Hematopoietic multipotent progenitor cell treated with erythropoietin and hydrocortisone succinate and interleukin-3 and kit ligand, for 15 days (in vitro differentiated cells): ENCODE measurements around the gene TRIM34.
"Not testable (repeated sequence)": the region's sequence is repeated elsewhere in the genome, so short reads cannot be mapped to it uniquely, and the experiment has no call there.

Experiments used
- DNase-seq: peaks from one replicate; pipeline ENCODE4 v3.0.0-alpha.2; 2015; ENCODE audit warnings: low spot score

The TRIM34 gene, protein sequence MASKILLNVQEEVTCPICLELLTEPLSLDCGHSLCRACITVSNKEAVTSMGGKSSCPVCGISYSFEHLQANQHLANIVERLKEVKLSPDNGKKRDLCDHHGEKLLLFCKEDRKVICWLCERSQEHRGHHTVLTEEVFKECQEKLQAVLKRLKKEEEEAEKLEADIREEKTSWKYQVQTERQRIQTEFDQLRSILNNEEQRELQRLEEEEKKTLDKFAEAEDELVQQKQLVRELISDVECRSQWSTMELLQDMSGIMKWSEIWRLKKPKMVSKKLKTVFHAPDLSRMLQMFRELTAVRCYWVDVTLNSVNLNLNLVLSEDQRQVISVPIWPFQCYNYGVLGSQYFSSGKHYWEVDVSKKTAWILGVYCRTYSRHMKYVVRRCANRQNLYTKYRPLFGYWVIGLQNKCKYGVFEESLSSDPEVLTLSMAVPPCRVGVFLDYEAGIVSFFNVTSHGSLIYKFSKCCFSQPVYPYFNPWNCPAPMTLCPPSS

DNA sequence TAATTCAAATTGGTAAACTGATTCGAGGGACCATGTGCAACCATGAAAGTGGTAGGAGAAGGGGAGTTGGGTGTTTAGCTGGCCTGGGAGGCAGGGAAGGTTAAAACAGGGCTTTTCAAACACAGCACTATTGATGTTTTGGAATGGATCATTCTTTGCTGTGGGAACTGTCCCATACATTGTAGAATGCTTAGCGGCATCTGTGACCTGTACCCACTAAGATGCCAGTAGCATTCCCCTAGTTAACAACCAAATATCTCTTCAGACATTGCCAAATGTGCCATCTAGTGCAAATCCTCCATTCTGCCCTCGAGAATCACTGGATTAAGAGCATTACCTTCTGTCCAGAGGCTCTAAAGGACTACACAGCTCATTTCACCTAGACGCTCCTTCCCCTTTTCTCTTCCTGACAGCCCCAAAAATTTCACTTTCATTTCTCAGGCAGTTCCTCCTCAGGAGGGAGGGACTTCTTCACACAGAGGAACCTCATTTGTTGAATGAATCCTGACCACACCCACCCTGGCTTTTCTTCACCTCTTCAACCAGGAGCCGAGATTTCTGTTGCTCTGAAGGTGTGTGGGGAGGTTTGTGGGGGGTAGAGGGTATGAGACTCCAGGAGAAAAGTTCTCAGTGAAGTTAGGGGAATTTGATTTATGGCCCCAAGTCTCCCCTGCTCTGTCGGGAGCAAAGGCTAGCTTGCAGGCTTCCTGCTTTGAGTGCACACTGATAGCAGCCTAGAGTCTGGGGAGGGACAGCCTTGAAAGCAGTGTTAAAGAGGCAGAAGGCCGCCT, at the start of gene TRIM34:
Gene TRIM34, plus strand, starts transcription at position 513 of the 791 bp plus-strand sequence. CDS start 7,331 bp downstream, outside the sequence.
- DNase-seq = peak; percentile 74

DNA sequence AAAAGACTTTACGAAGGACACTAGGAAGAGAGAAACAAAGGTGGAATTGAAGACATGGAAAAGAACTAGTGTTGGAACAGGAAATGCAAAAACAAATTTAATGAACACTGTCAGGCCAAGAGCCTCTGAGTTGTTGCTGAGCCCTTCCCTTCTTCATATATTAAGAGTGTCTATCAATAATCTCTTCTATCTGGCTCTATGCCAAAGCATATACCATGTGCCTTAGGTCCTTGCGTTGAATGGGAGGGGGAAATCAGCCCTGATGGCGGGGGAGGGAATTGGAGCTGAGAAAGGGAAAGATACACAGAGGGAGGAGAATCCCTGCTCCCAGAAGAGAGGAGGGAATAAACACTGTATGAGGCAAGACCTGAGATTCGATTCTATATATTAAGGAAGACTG, 49.6 kb upstream of the TRIM34 start:
- no peak for DNase-seq

DNA sequence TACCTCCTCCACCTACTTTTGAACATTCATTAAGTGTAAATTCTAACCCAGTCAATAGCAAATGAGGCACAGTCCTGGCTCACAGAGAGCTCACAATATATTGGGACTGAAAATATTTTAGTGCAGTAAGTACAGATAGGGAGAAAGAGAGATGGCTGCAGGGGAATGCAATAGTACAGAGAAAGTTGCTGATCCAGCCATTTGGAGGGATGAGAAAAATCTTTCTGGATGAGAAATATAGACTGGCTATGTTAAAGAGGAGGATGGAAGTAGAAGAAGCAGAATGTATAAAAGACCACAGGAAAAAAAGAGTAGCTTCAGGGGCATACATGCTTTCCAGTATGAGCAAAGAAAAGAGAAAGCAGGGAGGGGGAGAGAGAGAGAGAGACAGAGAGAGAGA, 47.7 kb upstream of the TRIM34 start:
- DNase-seq = no peak

DNA sequence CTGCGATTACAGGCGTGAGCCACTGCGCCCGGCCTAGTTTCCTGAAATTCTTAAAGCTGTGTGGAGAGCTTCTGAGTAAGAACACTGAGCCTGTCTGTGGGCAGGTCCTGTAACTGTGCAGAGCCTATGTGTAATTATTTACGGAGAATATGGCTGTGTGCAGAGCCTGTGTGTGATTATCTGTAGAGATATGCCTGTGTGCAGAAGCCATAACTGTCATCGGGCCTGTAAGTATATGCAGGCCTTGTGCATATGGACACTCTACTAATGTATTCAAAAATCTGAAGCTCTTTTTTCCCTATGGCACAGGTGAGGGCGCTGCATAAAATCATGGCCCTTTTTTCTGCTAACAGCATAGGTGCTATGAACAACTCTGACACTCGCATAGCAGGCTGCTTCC, 44.2 kb upstream of the TRIM34 start, which contains the start of gene OR52B6:
Gene OR52B6, plus strand, starts transcription at position 301 of the 400 bp plus-strand sequence. Its CDS starts 0 bp downstream, at position 301.
- no peak for DNase-seq

DNA sequence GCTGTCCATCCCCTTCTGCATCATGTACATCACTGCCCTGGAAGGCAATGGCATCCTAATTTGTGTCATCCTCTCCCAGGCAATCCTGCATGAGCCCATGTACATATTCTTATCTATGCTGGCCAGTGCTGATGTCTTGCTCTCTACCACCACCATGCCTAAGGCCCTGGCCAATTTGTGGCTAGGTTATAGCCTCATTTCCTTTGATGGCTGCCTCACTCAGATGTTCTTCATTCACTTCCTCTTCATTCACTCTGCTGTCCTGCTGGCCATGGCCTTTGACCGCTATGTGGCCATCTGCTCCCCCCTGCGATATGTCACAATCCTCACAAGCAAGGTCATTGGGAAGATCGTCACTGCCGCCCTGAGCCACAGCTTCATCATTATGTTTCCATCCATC, 43.8 kb upstream of the TRIM34 start:
- no peak for DNase-seq

DNA sequence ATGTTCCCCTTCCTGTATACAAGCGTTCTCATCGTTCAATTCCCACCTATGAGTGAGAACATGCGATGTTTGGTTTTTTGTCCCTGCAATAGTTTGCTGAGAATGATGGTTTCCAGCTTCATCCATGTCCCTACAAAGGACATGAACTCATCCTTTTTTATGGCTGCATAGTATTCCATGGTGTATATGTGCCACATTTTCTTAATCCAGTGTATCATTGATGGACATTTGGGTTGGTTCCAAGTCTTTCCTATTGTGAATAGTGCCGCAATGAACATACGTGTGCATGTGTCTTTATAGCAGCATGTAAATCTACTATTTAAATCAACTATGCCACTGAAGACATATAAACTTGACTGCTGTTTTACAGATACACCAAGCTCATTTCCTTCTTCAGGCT, 40.3 kb upstream of the TRIM34 start:
- DNase-seq = not testable (repeated sequence)

DNA sequence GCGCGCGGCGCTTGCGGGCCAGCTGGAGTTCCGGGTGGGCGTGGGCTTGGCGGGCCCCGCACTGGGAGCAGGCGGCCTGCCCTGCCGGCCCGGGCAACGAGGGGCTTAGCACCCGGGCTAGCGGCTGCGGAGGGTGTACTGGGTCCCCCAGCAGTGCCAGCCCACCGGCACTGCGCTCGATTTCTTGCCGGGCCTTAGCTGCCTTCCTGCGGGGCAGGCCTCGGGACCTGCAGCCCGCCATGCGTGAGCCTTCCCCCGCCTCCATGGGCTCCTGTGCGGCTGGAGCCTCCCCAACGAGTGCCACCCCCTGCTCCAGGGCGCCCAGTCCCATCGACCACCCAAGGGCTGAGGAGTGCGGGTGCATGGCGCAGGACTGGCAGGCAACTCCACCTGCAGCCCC, 34.9 kb upstream of the TRIM34 start:
- not testable (repeated sequence) for DNase-seq

DNA sequence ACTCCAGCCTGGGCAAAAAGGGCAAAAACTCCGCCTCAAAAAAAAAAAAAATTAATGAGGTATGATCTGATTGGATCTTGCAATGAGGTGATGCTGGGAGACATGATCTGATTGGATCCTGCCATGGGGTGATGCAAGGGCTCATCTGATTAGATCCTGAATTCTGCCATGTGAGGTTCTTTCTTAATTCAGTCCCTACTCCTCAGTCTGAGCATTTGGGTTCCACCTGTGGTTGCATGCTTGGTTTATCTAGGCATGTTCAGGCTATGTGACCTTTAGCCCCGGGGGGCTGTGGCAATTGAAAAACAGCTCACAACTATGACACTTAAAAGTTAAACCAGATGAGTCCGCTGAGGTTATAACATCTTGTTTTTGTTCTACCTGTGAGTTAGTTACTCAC, 33.2 kb upstream of the TRIM34 start:
- DNase-seq = no peak

DNA sequence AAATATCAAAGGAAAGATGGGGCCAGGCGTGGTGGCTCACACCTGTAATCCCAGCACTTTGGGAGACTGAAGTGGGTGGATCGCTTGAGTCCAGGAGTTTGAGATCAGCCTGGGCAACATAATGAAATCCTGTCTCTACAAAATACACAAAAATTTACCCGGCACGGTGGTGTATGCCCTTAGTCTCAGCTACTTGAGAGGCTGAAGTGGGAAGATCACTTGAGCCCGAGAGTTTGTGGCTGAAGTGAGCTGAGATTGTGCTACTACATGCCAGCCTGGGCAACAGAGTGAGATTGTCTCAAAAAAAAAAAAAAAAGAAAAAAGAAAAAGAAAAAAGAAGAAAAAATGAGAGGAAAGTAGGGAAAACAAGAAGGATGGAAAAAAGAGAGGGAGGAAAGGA, 32.2 kb upstream of the TRIM34 start:
- no peak for DNase-seq

DNA sequence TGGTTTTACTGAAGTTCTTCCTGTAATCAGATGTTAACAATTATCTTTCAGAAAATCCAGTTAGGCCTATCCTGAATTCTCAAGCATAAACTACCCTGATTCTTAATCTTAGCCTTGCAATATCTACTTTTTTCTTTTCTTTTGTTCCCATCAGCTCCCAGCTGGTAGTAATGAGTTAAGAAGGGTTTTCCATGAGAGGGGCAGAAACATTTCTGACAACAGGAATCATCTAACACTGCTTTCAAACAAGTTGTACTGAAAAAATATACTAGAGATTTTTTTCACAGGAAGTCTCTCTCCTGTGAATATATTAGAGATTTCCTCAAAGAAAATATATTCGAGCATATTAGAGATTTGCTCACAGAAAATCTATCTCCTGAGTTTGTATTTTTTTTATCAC, 31.7 kb upstream of the TRIM34 start:
- no peak for DNase-seq

DNA sequence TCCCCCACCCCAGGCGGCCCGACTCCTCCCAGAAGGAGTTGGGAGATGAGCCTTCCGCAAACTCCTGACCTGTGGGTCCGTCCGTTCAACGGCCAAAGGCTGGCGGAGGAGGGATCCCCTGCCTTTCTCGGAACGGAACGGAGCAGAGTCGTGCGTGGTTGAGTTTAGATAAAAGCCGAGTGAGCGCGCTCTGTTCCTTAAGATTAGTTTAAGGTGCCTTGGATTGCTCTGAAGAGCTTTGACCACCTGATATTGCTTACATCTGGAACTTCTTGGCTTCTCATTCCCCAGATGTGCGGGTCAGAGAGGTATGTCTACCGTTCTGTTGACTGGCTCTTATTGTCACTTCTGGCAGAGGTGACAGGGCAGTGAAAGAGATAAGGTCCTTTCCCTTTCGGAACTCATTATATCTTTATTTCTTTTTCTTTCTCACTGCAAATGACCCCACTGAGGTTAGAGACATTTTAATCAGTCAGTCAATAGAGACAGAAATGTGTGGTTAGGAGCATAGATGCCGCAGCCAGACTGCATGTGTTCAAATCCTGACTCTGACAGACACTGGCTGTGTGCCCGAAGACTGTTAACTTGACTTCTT, 28.1 kb upstream of the TRIM34 start, which contains the start of gene TRIM6:
Gene TRIM6, plus strand, starts transcription at position 31 of the 595 bp plus-strand sequence. Its CDS starts 261 bp downstream, at position 292.
- DNase-seq = peak; percentile 18

DNA sequence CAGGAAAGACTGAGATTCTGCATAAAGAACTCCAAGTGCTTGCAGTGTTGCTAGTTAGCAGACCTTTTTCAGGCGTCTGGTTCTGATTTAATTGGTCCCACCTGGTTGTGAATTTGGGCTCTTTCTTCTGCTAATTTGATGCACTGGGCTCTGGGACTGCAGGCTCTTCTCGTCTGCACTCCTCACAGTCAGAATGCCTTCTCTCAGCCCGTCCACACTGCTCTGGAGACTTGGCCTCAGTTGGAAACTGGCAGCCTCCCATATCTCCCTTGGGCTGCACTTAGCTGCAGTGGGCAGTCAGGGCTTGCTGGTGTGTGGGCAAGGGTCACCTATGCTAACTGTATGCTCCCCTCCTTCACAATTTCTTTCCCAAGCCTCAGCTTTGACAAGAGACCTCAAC, 26.8 kb upstream of the TRIM34 start:
- DNase-seq = no peak

DNA sequence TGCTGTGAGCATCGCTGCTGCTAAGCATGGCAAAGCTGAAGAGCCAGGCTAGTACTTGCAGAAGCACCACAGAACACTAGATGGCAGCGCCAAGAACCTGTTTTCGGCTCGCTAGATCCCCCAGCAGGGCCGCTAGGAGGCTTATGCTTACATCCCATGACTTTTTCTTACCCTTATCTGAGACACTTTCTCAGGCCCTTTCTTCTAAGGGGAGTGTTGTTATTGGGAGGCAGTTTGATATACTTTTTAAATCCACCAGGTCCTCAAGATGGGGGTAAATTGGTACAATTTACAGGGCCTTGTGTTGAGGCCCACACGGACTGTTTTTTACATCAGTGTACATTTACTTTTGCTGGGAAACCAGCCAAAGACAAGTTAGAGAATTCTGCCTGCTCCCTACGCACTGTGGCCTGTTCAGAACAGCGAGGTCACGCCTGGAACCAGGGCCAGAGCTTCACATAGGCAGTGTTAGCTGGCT, 24.4 kb upstream of the TRIM34 start:
- peak; percentile 67 for DNase-seq

DNA sequence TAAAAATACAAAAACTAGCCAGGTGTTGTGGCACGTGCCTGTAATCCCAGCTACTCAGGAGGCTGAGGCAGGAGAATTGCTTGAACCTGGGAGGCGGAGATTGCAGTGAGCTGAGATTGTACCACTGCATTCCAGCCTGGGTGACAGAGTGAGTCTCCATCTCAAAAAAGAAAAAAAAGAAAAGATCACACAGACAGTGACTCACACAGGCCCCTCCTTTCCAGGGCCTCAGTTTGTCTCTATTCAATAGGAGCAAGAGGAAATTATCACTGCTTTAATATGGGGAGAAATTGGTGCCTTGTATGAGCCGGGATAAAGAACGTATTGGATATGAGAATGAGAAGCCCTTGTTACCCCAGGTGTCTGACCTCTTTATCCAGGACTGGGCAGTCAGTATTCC, 22.0 kb upstream of the TRIM34 start:
- DNase-seq = not testable (repeated sequence)

DNA sequence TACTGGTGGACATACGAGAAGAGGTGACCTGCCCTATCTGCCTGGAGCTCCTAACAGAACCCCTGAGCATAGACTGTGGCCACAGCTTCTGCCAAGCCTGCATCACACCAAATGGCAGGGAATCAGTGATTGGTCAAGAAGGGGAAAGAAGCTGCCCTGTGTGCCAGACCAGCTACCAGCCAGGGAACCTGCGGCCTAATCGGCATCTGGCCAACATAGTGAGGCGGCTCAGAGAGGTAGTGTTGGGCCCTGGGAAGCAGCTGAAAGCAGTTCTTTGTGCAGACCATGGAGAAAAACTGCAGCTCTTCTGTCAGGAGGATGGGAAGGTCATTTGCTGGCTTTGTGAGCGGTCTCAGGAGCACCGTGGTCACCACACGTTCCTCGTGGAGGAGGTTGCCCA, 21.5 kb upstream of the TRIM34 start:
- DNase-seq = no peak

DNA sequence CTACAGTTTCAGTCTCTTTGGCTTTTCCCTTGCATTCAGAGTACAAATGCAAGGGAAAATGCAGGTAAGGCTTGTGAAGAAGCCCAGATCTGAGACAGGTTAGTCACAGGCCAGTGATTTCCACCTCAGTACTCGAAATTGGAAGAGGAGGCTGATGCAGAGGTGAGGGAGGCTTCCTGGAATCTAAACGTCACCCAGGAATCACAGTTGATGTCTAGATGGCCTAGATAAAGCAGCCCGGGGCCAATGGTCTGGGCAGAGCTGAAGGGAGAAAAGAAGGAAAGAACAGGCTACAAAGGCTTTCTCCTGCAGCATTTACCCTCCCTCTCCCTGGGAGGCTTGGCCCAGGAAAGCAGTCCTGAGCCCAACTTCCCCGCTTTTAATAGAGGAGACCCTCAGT, 19.9 kb upstream of the TRIM34 start:
- DNase-seq = no peak

DNA sequence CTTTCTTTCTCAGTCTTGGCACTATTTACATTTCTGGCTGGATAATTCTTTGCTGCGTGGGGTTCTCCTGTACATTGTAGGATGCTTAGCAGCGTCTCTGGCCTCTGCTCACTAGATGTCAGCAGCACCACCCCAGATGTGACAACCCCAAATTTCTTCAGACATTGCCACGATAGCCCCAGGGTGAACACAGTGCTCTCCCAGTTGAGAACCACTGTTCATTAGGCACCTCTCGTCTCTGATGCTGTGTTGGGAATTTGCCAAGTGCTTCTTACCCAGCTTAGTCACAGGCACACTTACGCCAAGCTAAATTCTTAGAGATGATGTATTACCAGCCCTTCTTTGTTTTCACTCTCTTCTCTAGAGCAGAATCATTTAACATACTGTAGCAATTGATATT, 19.0 kb upstream of the TRIM34 start:
- DNase-seq = no peak

DNA sequence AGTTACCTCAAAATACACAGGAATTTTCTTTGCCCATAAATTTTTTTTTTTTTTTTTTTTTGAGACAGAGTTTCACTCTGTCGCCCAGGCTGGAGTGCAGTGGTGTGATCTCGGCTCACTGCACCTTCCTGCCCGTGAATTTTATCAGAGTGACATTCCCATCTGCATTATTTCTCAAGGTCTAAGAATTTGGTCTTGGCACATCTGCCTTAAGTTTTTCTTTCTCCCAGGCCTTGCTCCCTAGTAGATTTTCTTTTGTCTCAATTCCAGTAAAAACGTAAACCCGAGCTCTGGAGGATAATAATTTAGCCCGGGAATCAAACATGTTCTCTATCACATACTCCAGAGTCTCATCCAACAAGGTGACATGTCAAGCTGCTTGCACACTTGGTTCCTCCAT, 16.0 kb upstream of the TRIM34 start:
- DNase-seq = no peak

DNA sequence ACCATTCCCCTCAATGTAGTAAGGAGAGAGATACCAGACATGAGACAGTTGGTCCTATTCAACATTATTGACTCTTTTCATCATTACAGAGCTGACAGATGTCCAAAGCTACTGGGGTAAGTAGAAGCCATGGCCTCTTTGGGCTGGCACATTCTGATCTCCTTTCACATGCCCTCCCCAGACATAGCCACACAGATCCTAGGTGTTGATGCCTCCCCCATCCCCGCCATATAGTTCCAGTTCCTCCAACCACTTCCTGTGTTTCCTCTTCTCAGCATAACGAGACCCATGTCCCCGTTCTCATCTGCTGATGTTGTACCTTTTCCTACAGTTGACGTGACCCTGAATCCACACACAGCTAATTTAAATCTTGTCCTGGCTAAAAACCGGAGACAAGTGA, 14.4 kb upstream of the TRIM34 start:
- DNase-seq = no peak

DNA sequence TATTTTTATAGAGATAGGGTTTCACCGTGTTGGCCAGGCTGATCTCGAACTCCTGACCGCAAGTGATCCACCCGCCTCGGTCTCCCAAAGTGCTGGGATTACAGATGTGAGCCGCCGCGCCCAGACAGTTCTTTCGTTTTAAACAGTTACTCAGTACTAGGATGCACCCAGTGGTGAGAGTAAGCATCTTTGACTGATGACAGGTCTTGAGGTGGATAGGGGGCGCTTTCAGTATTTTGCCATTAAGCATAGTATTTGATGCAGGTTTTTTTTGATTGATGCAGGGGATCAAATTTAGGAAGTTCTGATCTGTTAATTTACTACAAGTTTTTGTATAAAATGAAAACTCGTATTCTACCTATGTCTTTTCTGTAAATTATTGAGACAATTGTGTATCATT, 13.2 kb upstream of the TRIM34 start:
- no peak for DNase-seq

DNA sequence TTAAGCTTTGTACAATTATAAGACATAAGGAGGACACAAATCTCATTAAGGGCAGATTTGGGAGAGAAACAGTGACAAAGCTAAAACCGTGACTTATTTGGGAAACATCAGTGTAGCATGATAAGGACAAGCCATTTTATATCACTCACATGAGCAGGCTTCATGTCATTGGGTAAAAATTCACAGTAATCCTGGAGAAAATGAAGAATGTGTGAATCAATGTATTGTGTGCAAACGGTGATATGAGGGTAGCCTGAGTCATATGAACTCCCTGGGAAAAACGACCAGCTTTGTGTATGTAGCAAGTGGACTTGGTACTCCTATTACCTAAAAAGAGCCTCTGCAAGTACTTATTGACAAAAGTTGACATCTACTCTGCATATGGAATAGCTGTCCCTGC, 6.0 kb upstream of the TRIM34 start:
- no peak for DNase-seq
